GM19099 (cell line): ENCODE results near the gene FSTL1.

Source experiments
- POLR2A ChIP-seq: IDR thresholded peaks from 3 replicates; pipeline ENCODE4 v1.6.1; 2011; ENCODE audit warnings: low read depth; ENCODE audit not compliant: insufficient read length; ENCODE audit errors: extremely low read depth

The FSTL1 gene

GRCh38 chr3:120451806-120452205 is 1.0 kb upstream of the FSTL1 start:
- no peak for TF ChIP-seq POLR2A

GRCh38 chr3:120451272-120451761 is 525 bp upstream of the FSTL1 start:
- no peak for TF ChIP-seq POLR2A

- no peak for TF ChIP-seq POLR2A
These were observed 842 bp downstream of the FSTL1 start for GRCh38 chr3:120449701-120450599.

GRCh38 chr3:120449251-120449650 is 1.5 kb downstream of the FSTL1 start:
- TF ChIP-seq POLR2A, result no peak

- TF ChIP-seq POLR2A, result no peak
These were observed 2.0 kb downstream of the FSTL1 start for GRCh38 chr3:120448756-120449155.

- no peak for TF ChIP-seq POLR2A
These were observed 3.7 kb downstream of the FSTL1 start for GRCh38 chr3:120446891-120447668.

- no peak for TF ChIP-seq POLR2A
These were observed 5.1 kb downstream of the FSTL1 start for GRCh38 chr3:120445654-120446053.

GRCh38 chr3:120443626-120444123 is 7.1 kb downstream of the FSTL1 start:
- no peak for TF ChIP-seq POLR2A

GRCh38 chr3:120442975-120443517 is 7.7 kb downstream of the FSTL1 start:
- no peak for TF ChIP-seq POLR2A

- TF ChIP-seq POLR2A, result no peak
These were observed 9.0 kb downstream of the FSTL1 start for GRCh38 chr3:120441776-120442175.

GRCh38 chr3:120440762-120441161 is 10.0 kb downstream of the FSTL1 start:
- no peak for TF ChIP-seq POLR2A

- TF ChIP-seq POLR2A, result no peak
These were observed 10.6 kb downstream of the FSTL1 start for GRCh38 chr3:120440001-120440703.

GRCh38 chr3:120438665-120439370 is 12.0 kb downstream of the FSTL1 start:
- TF ChIP-seq POLR2A, result no peak

GRCh38 chr3:120438216-120438615 is 12.6 kb downstream of the FSTL1 start:
- TF ChIP-seq POLR2A, result no peak
